GM03348 (cell line): ENCODE results near the gene ZCWPW1.
A peak's percentile ranks its signal among the peaks of the same experiment; 100 is the strongest.

Experiments
- DNase-seq: peaks from one replicate; pipeline ENCODE4 v3.0.0; 2012; ENCODE audit warnings: low spot score

The ZCWPW1 gene

GRCh38 chr7:100432621-100433275, 4.2 kb upstream of the ZCWPW1 start:
- no peak for DNase-seq

GRCh38 chr7:100432053-100432452, 3.5 kb upstream of the ZCWPW1 start:
- no peak for DNase-seq

GRCh38 chr7:100431286-100431735, 2.8 kb upstream of the ZCWPW1 start:
- DNase-seq = no peak

- DNase-seq = no peak
Observed at GRCh38 chr7:100430493-100431285, 2.2 kb upstream of the ZCWPW1 start.

- DNase-seq = peak; percentile 100
Observed at GRCh38 chr7:100429637-100430492, 1.4 kb upstream of the ZCWPW1 start, which contains the start of gene MEPCE. Gene MEPCE (plus strand): TSS chr7:100429831. CDS start chr7:100430019, 188 bp downstream.

GRCh38 chr7:100428967-100429636, 599 bp upstream of the ZCWPW1 start:
- peak; percentile 97 for DNase-seq

GRCh38 chr7:100427762-100428198, 723 bp downstream of the ZCWPW1 start:
- no peak for DNase-seq

- no peak for DNase-seq
Observed at GRCh38 chr7:100426516-100426915, 2.0 kb downstream of the ZCWPW1 start.

GRCh38 chr7:100425347-100425746, 3.2 kb downstream of the ZCWPW1 start:
- DNase-seq = no peak

GRCh38 chr7:100423315-100423714, 5.2 kb downstream of the ZCWPW1 start:
- no peak for DNase-seq

- no peak for DNase-seq
Observed at GRCh38 chr7:100419660-100420226, 8.8 kb downstream of the ZCWPW1 start.

- DNase-seq = no peak
Observed at GRCh38 chr7:100418930-100419659, 9.4 kb downstream of the ZCWPW1 start.

- DNase-seq = no peak
Observed at GRCh38 chr7:100415448-100415847, 13.1 kb downstream of the ZCWPW1 start.

GRCh38 chr7:100413889-100414288, 14.6 kb downstream of the ZCWPW1 start:
- no peak for DNase-seq

- no peak for DNase-seq
Observed at GRCh38 chr7:100413346-100413745, 15.2 kb downstream of the ZCWPW1 start.

- no peak for DNase-seq
Observed at GRCh38 chr7:100411101-100411500, 17.4 kb downstream of the ZCWPW1 start.

GRCh38 chr7:100407285-100408180, 21.0 kb downstream of the ZCWPW1 start:
- DNase-seq = peak; percentile 82

- peak; percentile 53 for DNase-seq
Observed at GRCh38 chr7:100406767-100407166, 21.7 kb downstream of the ZCWPW1 start.

- no peak for DNase-seq
Observed at GRCh38 chr7:100402241-100402640, 26.3 kb downstream of the ZCWPW1 start.

- no peak for DNase-seq
Observed at GRCh38 chr7:100401811-100402210, 26.7 kb downstream of the ZCWPW1 start.
